Effector memory CD4-positive, alpha-beta T cell (primary cell): ENCODE data around the gene IL31RA.

Source experiments
- DNase-seq, 3 donors: peaks; one replicate each; pipeline ENCODE4 v3.0.0-alpha.2; 2020
- H3K27ac ChIP-seq: 2 replicates; pipeline ENCODE4 v1.7.0; 2013; ENCODE audit warnings: mild to moderate bottlenecking, low read length, moderate library complexity; ENCODE audit not compliant: insufficient read depth, poor library complexity, severe bottlenecking
- H3K27me3 ChIP-seq: replicated peaks from 2 replicates; pipeline ENCODE4 v1.7.0; 2013; ENCODE audit warnings: mild to moderate bottlenecking, low read length; ENCODE audit not compliant: insufficient read depth, control insufficient read depth, poor library complexity, severe bottlenecking
- H3K36me3 ChIP-seq: 2 replicates; pipeline ENCODE4 v1.7.0; 2013; ENCODE audit warnings: mild to moderate bottlenecking, low read length, moderate library complexity; ENCODE audit not compliant: control insufficient read depth, insufficient read depth
- H3K4me1 ChIP-seq: 2 replicates; pipeline ENCODE4 v1.7.0; 2013; ENCODE audit warnings: low read length, mild to moderate bottlenecking; ENCODE audit not compliant: control insufficient read depth, insufficient read depth, poor library complexity, severe bottlenecking
- H3K4me3 ChIP-seq: 2 replicates; pipeline ENCODE4 v1.7.0; 2013; ENCODE audit warnings: low read length, low read depth, mild to moderate bottlenecking; ENCODE audit not compliant: insufficient read depth, poor library complexity, severe bottlenecking
- H3K9me3 ChIP-seq: 2 replicates; pipeline ENCODE4 v1.7.0; 2013; ENCODE audit warnings: mild to moderate bottlenecking, low read length, moderate library complexity; ENCODE audit not compliant: control insufficient read depth

Gene IL31RA

GRCh38 chr5:55836191-55836590 lies 15.0 kb upstream of the IL31RA start:
- Histone ChIP-seq H3K4me3 (no peak overlapping the region), H3K4me1 (no peaks in the 10 kb centered on the region), H3K27me3 (no peaks in the 10 kb centered on the region), H3K27ac (no peak overlapping the region), H3K36me3 (no peaks in the 10 kb centered on the region), H3K9me3 (no peaks in the 10 kb centered on the region)
- DNase-seq = no peak

GRCh38 chr5:55841976-55842375 lies 9.2 kb upstream of the IL31RA start:
- H3K9me3 ChIP-seq = no peaks in the 10 kb centered on the region
- DNase-seq = no peak
- H3K27me3 ChIP-seq = no peaks in the 10 kb centered on the region
- H3K4me3 ChIP-seq = no peak overlapping the region
- H3K4me1 ChIP-seq = no peaks in the 10 kb centered on the region
- H3K36me3 ChIP-seq = no peaks in the 10 kb centered on the region
- no peak overlapping the region for H3K27ac ChIP-seq

- H3K27me3 ChIP-seq = no peaks in the 10 kb centered on the region
- H3K4me3 ChIP-seq = no peak overlapping the region
- no peaks in the 10 kb centered on the region for H3K36me3 ChIP-seq
- H3K4me1 ChIP-seq = no peaks in the 10 kb centered on the region
- no peaks in the 10 kb centered on the region for H3K9me3 ChIP-seq
- no peak overlapping the region for H3K27ac ChIP-seq
- DNase-seq = no peak
These were observed 3.3 kb upstream of the IL31RA start for GRCh38 chr5:55847837-55848236.

GRCh38 chr5:55848783-55849182 lies 2.4 kb upstream of the IL31RA start:
- Histone ChIP-seq H3K9me3 (no peaks in the 10 kb centered on the region), H3K4me3 (no peak overlapping the region), H3K36me3 (no peaks in the 10 kb centered on the region), H3K27ac (no peak overlapping the region), H3K4me1 (no peaks in the 10 kb centered on the region), H3K27me3 (no peaks in the 10 kb centered on the region)
- no peak for DNase-seq

- peaks cover 8% of the 10 kb centered on the region for H3K4me1 ChIP-seq
- no peaks in the 10 kb centered on the region for H3K9me3 ChIP-seq
- no peak overlapping the region for H3K4me3 ChIP-seq
- no peak for DNase-seq
- no peaks in the 10 kb centered on the region for H3K27me3 ChIP-seq
- no peak overlapping the region for H3K27ac ChIP-seq
- no peaks in the 10 kb centered on the region for H3K36me3 ChIP-seq
These were observed 470 bp downstream of the IL31RA start for GRCh38 chr5:55851675-55851979.

GRCh38 chr5:55852503-55852902 lies 1.3 kb downstream of the IL31RA start:
- H3K9me3 ChIP-seq = no peaks in the 10 kb centered on the region
- H3K27ac ChIP-seq = no peak overlapping the region
- H3K4me3 ChIP-seq = no peak overlapping the region
- DNase-seq = no peak
- H3K4me1 ChIP-seq = peaks cover 13% of the 10 kb centered on the region
- no peaks in the 10 kb centered on the region for H3K27me3 ChIP-seq
- H3K36me3 ChIP-seq = no peaks in the 10 kb centered on the region

- no peak overlapping the region for H3K27ac ChIP-seq
- no peaks in the 10 kb centered on the region for H3K27me3 ChIP-seq
- H3K36me3 ChIP-seq = no peaks in the 10 kb centered on the region
- DNase-seq = no peak
- peaks cover 14% of the 10 kb centered on the region for H3K4me1 ChIP-seq
- no peaks in the 10 kb centered on the region for H3K9me3 ChIP-seq
- H3K4me3 ChIP-seq = no peak overlapping the region
These were observed 2.0 kb downstream of the IL31RA start for GRCh38 chr5:55853041-55853670.

- H3K4me3 ChIP-seq = no peak overlapping the region
- H3K27me3 ChIP-seq = no peaks in the 10 kb centered on the region
- peaks cover 14% of the 10 kb centered on the region for H3K4me1 ChIP-seq
- no peaks in the 10 kb centered on the region for H3K36me3 ChIP-seq
- DNase-seq = no peak
- no peak overlapping the region for H3K27ac ChIP-seq
- no peaks in the 10 kb centered on the region for H3K9me3 ChIP-seq
These were observed 2.7 kb downstream of the IL31RA start for GRCh38 chr5:55853818-55854217.

- H3K4me3 ChIP-seq = no peak overlapping the region
- no peak for DNase-seq
- no peaks in the 10 kb centered on the region for H3K36me3 ChIP-seq
- H3K27ac ChIP-seq = no peak overlapping the region
- H3K4me1 ChIP-seq = peaks cover 14% of the 10 kb centered on the region
- H3K27me3 ChIP-seq = no peaks in the 10 kb centered on the region
- H3K9me3 ChIP-seq = no peaks in the 10 kb centered on the region
These were observed 4.4 kb downstream of the IL31RA start for GRCh38 chr5:55855509-55855908.

GRCh38 chr5:55856516-55857246 lies 5.5 kb downstream of the IL31RA start:
- Histone ChIP-seq H3K4me1 (peaks cover 14% of the 10 kb centered on the region), H3K27ac (no peak overlapping the region)
- no peak for DNase-seq

More at GRCh38 chr5:55856516-55857246, 5.5 kb downstream of the IL31RA start:
- Histone ChIP-seq H3K9me3 (no peaks in the 10 kb centered on the region), H3K36me3 (no peaks in the 10 kb centered on the region), H3K4me3 (no peak overlapping the region), H3K27me3 (no peaks in the 10 kb centered on the region)
